Activated CD8-positive, alpha-beta memory T cell treated with anti-CD3 and anti-CD28 coated beads for 36 hours (primary cell): ENCODE data around the gene TUBGCP2. TPM values are rescaled to one million over a fixed set of nuclear protein-coding genes. Genes with fewer than 3 reads are reported as not detected.
"Not testable (repeated sequence)": the region's sequence is repeated elsewhere in the genome, so short reads cannot be mapped to it uniquely, and the experiment has no call there.

ENCODE experiments used
- CTCF ChIA-PET: fragments of 350-600 bp; sonication (Branson Sonifier 250); formaldehyde crosslinking; loops from one replicate; lab custom pipeline; 2021; ENCODE audit warnings: antibody characterized with exemption; lab: Charles Lee
- POLR2A ChIA-PET: fragments of 350-600 bp; sonication (Branson Sonifier 250); formaldehyde crosslinking; loops from one replicate; lab custom pipeline; 2021; ENCODE audit warnings: antibody characterized with exemption; lab: Charles Lee
- total RNA-seq, 2 experiments: library from RNA; stranded (reverse); gene quantifications; one replicate each; pipeline ENCODE4 v1.2.3, GENCODE V29; 2021

TUBGCP2 gene
- total RNA-seq, 2 experiments from 2014 or later: 59.3 to 69.1 TPM

DNA sequence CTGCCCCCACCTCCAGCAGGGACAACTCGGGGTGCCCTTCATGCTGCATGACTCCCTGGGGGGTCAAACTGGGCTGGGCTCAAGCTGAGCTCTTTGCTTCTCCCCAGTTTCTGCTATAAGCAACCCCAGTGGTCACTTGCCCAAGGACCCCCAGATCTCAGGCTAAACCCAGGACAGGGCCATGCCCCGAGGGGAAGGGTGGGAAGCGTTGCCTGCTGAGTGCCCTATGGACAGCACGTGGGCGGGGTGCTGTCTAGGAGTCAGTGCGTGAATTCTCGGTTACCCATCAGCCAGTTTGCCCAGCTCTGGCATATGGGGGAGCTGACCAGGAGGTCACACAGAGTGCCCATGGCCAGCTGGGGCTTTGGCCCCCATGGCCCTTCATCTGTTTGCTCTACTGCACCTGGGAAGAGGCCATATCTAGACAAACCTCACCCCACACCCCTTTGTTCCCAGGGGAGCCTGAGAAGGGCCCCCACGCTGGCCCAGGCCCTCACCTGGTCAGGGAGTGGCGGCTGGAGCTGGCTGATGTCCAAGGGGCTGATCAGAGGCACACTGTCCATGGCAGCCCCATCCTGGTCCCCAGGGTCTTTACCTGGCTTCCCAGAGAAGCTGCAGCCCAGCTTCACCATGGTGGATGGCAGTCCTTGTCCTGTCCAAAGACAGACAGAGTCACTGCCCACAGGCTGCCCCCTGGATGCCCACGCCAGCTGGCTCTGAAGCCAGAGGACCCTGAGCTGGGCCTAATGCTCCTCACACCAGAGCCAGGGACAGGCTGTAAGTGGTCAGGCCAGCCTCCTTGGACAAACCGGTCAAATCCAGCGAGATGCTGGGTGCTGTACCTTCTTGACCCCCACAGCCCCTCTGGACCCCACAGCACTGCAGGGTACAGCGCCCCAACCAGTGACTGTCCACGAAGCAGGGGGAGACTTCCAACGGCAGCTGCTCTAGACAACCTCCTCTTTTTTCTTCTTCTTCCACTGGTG is 20.0 kb upstream of the TUBGCP2 start:
- ChIA-PET CTCF (interaction anchor here (0.6 to 2.1 kb wide), 25 partner anchors 7 to 191 kb away, joined by 3 to 16 read pairs (median 6); partner anchors contain the start of genes ECHS1, FUOM, PAOX and PRAP1), POLR2A (interaction anchor here (0.7 kb wide), 1 partner anchor 54 kb away, joined by 3 read pairs; no protein-coding TSS in a partner anchor)

GRCh38 chr10:133327651-133328357 is 19.1 kb upstream of the TUBGCP2 start:
- CTCF ChIA-PET: interaction anchor here (0.5 to 1.6 kb wide), 2 partner anchors 20 to 301 kb away, joined by 4 to 8 read pairs; no protein-coding TSS in a partner anchor
- POLR2A ChIA-PET: no interaction called here

DNA sequence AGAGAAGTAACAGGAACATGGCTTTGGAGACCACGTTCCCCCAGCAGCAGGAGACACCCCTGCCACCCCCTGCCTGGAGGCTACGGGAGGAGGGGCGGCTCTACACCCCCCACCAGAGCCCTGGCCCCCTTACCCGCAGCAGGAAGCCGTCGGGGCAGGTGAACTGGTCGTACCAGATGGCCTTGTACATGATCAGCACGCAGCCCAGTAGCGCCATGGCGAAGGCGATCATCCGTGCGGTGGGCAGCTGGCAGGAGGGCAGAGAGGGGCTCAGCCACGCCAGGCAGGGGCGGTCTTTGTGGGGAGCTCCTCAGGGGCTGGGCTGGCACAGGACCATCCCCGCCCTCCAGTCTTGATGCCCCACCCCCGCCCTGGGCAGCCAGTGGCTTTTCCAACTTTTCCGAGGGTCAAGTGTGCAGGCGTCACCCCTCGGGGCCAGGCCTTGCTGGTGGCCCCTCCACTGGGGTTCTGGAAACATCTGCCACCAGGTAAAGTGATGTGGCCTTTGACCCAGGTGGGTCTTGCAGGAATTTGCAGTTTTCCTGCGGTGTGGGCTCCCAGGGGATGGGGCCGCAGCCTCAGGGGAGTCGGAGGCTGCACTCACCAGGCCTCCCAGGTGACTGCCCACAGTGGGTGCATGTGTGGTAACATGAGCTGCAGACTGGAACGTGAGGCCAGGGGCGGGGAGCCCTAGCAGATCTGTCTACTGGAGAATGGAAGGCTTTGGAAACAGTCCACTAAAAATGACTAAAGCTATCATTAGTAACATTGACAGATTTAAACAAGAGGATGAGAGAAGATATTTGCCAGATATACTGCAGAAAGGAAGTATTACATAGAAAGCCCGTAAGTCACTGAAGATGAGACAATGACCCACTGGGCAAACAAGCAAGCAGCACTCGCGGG is 18.3 kb upstream of the TUBGCP2 start:
- CTCF ChIA-PET: interaction anchor here (0.5 to 1.6 kb wide), 2 partner anchors 19 to 302 kb away, joined by 4 to 8 read pairs; no protein-coding TSS in a partner anchor
- POLR2A ChIA-PET: no interaction called here

- ChIA-PET CTCF (no interaction called here), POLR2A (no interaction called here)
Measured at GRCh38 chr10:133326223-133326551, 17.5 kb upstream of the TUBGCP2 start.

DNA sequence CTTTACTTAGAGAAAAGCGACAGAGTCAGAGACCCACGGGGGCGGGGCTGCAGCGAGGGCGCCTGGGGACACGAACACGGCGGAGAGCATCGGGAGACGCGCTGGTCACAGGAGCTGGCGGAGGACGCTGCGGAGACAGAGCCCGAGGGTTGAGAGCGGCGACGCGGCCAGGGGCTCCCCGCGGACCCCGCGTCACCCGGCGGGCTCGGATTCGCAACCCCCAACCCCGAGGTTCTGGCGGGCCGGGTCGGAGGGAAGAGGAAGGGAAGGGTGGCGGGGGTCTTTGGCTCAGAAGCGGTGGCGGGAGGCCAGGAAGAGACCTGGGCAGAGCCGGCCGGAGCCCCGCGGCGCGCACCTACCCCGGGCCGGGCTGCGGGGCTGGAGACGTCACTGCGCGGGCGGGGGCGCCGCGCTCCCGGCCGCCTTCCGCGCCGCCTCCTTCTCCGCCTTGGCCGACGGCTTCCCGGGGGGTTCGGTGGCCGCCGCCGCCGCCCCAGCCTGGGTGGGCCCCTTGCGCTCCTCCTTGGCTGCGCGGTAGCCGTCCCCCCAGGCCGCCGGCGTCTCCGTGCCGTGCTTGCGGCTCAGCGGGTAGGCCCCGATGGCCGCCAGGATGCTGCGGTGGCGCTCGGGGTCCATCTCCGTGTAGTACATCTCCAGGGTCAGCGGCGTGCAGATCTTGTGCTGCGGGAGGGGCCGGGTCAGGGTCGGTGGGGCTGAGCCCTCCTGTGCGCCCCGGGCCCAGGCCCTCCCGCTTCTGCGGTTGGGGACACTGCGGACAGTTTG is 17.0 kb upstream of the TUBGCP2 start:
- POLR2A ChIA-PET: interaction anchor here (0.5 to 0.7 kb wide), 2 partner anchors 36 to 64 kb away, joined by 3 to 6 read pairs; no protein-coding TSS in a partner anchor
- CTCF ChIA-PET: interaction anchor here (0.6 to 0.7 kb wide), 2 partner anchors 55 to 91 kb away, joined by 4 read pairs; no protein-coding TSS in a partner anchor

- CTCF ChIA-PET: interaction anchor here (0.6 to 0.8 kb wide), 3 partner anchors 54 to 195 kb away, joined by 3 to 4 read pairs (median 4); no protein-coding TSS in a partner anchor
- POLR2A ChIA-PET: interaction anchor here (0.5 to 0.7 kb wide), 2 partner anchors 37 to 63 kb away, joined by 3 to 6 read pairs; no protein-coding TSS in a partner anchor
Measured at GRCh38 chr10:133324857-133325260, 16.2 kb upstream of the TUBGCP2 start.

DNA sequence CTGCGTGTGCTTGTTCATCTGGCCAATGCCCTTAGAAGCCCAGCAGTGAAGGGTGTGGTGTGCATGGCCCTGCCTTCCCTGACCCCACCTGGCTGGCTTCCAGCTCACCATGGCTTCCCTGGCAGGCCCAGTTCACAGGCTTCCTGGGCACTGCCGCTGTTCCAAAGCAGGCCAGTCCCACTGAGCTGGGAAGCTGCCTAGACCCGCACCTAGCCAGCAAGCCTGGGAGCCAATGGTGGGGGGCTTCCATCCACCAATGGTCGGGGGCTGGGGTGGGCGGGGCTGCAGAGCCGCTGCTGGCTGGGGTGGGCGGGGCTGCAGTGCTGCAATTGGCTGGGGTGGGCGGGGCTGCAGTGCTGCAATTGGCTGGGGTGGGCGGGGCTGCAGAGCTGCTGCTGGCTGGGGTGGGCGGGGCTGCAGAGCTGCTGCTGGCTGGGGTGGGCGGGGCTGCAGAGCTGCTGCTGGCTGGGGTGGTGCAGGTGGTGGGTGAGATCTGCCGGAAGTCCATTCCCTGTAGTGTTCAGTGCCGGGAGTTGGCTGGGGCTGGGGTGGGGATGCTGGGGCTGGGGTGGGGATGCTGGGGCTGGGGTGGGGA is 15.6 kb upstream of the TUBGCP2 start:
- ChIA-PET POLR2A (no interaction called here), CTCF (interaction anchor here (0.8 to 1.6 kb wide), 2 partner anchors 9 to 196 kb away, joined by 3 to 6 read pairs; no protein-coding TSS in a partner anchor)

- CTCF ChIA-PET: interaction anchor here (1.4 kb wide), 1 partner anchor 7 kb away, joined by 8 read pairs; no protein-coding TSS in a partner anchor
- POLR2A ChIA-PET: not testable (repeated sequence)
Measured at GRCh38 chr10:133322064-133322709, 13.5 kb upstream of the TUBGCP2 start.

DNA sequence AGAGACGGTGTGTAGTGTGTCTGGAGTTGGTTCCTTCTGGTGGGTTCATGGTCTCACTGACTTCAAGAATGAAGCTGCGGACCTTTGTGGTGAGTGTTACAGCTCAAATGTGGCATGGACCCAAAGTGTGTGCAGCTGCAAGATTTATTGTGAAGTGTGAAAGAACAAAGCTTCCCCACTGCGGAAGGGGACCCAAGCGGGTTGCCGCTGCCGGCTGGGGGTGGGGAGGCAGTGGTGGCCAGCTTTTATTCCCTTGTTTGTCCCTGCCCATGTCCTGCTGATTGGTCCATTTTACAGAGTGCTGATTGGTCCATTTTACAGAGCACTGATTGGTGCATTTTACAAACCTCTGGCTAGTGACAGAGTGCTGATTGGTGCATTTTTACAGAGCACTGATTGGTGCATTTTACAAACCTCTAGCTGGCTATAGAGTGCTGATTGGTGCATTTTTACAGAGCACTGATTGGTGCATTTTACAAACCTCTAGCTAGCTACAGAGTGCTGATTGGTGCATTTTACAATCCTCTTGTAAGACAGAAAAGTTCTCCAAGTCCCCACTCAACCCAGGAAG is 12.3 kb upstream of the TUBGCP2 start:
- POLR2A ChIA-PET: interaction anchor here (0.7 kb wide), 1 partner anchor 40 kb away, joined by 5 read pairs; no protein-coding TSS in a partner anchor
- CTCF ChIA-PET: interaction anchor here (1.1 to 1.4 kb wide), 2 partner anchors 9 to 178 kb away, joined by 3 to 8 read pairs; no protein-coding TSS in a partner anchor

GRCh38 chr10:133318494-133319127 is 9.9 kb upstream of the TUBGCP2 start:
- CTCF ChIA-PET: interaction anchor here (0.6 kb wide), 2 partner anchors 11 to 40 kb away, joined by 3 read pairs; no protein-coding TSS in a partner anchor
- POLR2A ChIA-PET: no interaction called here

GRCh38 chr10:133316732-133317131 is 8.1 kb upstream of the TUBGCP2 start:
- CTCF ChIA-PET: no interaction called here
- POLR2A ChIA-PET: no interaction called here

DNA sequence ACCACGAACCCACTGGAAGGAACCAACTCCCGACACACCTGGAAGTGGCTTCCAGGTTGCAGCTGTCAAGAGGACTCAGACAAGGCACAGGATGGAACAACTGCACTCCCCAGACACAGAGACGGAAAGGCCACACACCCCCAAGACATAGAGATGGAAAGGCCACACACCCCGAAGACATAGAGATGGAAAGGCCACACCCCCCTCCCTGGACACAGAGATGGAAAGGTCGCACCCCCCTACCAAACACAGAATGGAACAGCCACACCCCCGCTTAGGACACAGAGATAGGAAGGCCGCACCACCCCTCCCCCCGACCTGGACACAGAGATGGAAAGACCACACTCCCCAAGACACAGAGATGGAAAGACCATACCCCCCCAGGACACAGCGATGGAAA is 7.6 kb upstream of the TUBGCP2 start:
- POLR2A ChIA-PET: no interaction called here

GRCh38 chr10:133315847-133316246 is 7.2 kb upstream of the TUBGCP2 start:
- ChIA-PET CTCF (interaction anchor here (2.1 kb wide), 1 partner anchor 14 kb away, joined by 11 read pairs; no protein-coding TSS in a partner anchor), POLR2A (no interaction called here)

More for the DNA sequence above, 7.6 kb upstream of the TUBGCP2 start:
- CTCF ChIA-PET: interaction anchor here (2.1 kb wide), 1 partner anchor 13 kb away, joined by 11 read pairs; no protein-coding TSS in a partner anchor

- POLR2A ChIA-PET: no interaction called here
- CTCF ChIA-PET: interaction anchor here (0.7 to 2.1 kb wide), 4 partner anchors 9 to 30 kb away, joined by 3 to 11 read pairs (median 5); no protein-coding TSS in a partner anchor
Measured at GRCh38 chr10:133314911-133315310, 6.2 kb upstream of the TUBGCP2 start.

GRCh38 chr10:133313192-133313591 is 4.5 kb upstream of the TUBGCP2 start:
- POLR2A ChIA-PET: no interaction called here

More at GRCh38 chr10:133313192-133313591, 4.5 kb upstream of the TUBGCP2 start:
- CTCF ChIA-PET: no interaction called here
